Vagina (tissue), 2 donors: ENCODE measurements around the gene GGA1.

ENCODE experiments used
- POLR2A ChIP-seq, 2 donors: fragments of 450-650 bp; IDR thresholded peaks; one replicate each; pipeline ENCODE4 v1.6.1; 2017; ENCODE audit warnings: antibody characterized with exemption in 2 of 2, mild to moderate bottlenecking in 2 of 2, moderate library complexity in 2 of 2
- TF ChIP-seq, protein P1 (sequence below), 3 experiments: fragments of 450-650 bp in 2 of 3; fragments of 200-600 bp in 1 of 3; sonication (generic) in 1 of 3; IDR thresholded peaks; one replicate each; pipeline ENCODE4 v1.5.1; 2017 to 2019; ENCODE audit warnings: antibody characterized with exemption in 3 of 3, mild to moderate bottlenecking in 2 of 3, moderate library complexity in 2 of 3

DNA sequence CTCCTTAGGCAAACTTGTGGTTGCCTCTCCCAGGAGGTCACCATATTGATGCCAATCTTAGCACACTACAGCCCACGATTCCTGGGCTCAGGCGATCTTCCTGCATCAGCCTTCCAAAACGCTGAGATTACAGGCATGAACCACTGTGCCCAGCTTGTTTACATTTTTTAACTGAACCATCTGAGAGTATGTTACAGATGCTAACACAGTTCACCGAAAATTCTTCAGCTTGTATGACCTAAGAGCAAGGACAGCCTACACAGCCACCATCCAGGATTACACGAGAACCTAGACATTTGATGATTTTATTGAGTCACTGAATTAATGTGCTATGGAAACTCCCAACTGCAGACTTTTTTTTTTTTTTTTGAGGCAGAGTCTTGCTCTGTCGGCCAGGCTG, 61.0 kb downstream of the GGA1 start:
- TF ChIP-seq, protein P1, sequence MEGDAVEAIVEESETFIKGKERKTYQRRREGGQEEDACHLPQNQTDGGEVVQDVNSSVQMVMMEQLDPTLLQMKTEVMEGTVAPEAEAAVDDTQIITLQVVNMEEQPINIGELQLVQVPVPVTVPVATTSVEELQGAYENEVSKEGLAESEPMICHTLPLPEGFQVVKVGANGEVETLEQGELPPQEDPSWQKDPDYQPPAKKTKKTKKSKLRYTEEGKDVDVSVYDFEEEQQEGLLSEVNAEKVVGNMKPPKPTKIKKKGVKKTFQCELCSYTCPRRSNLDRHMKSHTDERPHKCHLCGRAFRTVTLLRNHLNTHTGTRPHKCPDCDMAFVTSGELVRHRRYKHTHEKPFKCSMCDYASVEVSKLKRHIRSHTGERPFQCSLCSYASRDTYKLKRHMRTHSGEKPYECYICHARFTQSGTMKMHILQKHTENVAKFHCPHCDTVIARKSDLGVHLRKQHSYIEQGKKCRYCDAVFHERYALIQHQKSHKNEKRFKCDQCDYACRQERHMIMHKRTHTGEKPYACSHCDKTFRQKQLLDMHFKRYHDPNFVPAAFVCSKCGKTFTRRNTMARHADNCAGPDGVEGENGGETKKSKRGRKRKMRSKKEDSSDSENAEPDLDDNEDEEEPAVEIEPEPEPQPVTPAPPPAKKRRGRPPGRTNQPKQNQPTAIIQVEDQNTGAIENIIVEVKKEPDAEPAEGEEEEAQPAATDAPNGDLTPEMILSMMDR (IDR thresholded peaks at IDR 0.05) = no peak
- TF ChIP-seq POLR2A (IDR thresholded peaks at IDR 0.05) = no peak
